GM23338 (cell line): Measurements from ENCODE around the gene SLC12A6. TPM values are rescaled to one million over a fixed set of nuclear protein-coding genes. Genes with fewer than 3 reads are reported as not detected.

Source experiments
- ATAC-seq: fragments of 200-7000 bp; cut with Tn5 transposase; 3 replicates; pipeline ENCODE4 v1.9.1; 2020
- DNase-seq: peaks from one replicate; pipeline ENCODE4 v3.0.0-alpha.2; 2015; ENCODE audit warnings: low spot score
- H2AFZ ChIP-seq: fragments of 200-600 bp; sonication (generic); 2 replicates; pipeline ENCODE4 v1.8.0; 2016; ENCODE audit warnings: antibody characterized with exemption, mild to moderate bottlenecking, moderate library complexity
- H3F3A ChIP-seq: fragments of 200-600 bp; sonication (generic); replicated peaks from 2 replicates; pipeline ENCODE4 v1.8.0; 2017; ENCODE audit warnings: antibody characterized with exemption, mixed run types, low read depth
- H3K27ac ChIP-seq: fragments of 200-600 bp; sonication (generic); 2 replicates; pipeline ENCODE4 v1.6.1; 2016; ENCODE audit warnings: low read depth
- H3K27me3 ChIP-seq: fragments of 200-600 bp; sonication (generic); 2 replicates; pipeline ENCODE4 v1.8.0; 2016; ENCODE audit warnings: mild to moderate bottlenecking, mixed run types, moderate library complexity; ENCODE audit not compliant: insufficient read depth
- H3K36me3 ChIP-seq: fragments of 200-600 bp; sonication (generic); 2 replicates; pipeline ENCODE4 v1.8.0; 2016; ENCODE audit warnings: mild to moderate bottlenecking; ENCODE audit not compliant: insufficient read depth
- H3K4me1 ChIP-seq: fragments of 200-600 bp; sonication (generic); 2 replicates; pipeline ENCODE4 v1.8.0; 2016; ENCODE audit warnings: mild to moderate bottlenecking, moderate library complexity; ENCODE audit not compliant: insufficient read depth
- H3K4me2 ChIP-seq: fragments of 200-600 bp; sonication (generic); 2 replicates; pipeline ENCODE4 v1.7.1; 2017; ENCODE audit warnings: mixed run types
- H3K4me3 ChIP-seq: fragments of 200-600 bp; sonication (generic); 2 replicates; pipeline ENCODE4 v1.6.1; 2016; ENCODE audit warnings: mixed run types
- H3K79me2 ChIP-seq: fragments of 200-600 bp; sonication (generic); replicated peaks from 2 replicates; pipeline ENCODE4 v1.8.0; 2017; ENCODE audit warnings: mild to moderate bottlenecking; ENCODE audit not compliant: insufficient read depth
- H3K9me2 ChIP-seq: fragments of 200-600 bp; sonication (generic); 2 replicates; pipeline ENCODE4 v1.8.0; 2017; ENCODE audit not compliant: insufficient read depth
- H4K20me1 ChIP-seq: fragments of 200-600 bp; sonication (generic); replicated peaks from 2 replicates; pipeline ENCODE4 v1.8.0; 2017; ENCODE audit warnings: mild to moderate bottlenecking; ENCODE audit not compliant: insufficient read depth
- H3K27ac Mint-ChIP-seq: 2 replicates; pipeline ENCODE4 v1.8.0; 2020; ENCODE audit warnings: inconsistent platforms, mild to moderate bottlenecking, moderate library complexity, mixed read lengths
- H3K27me3 Mint-ChIP-seq: 3 replicates; pipeline ENCODE4 v1.8.0; 2022; ENCODE audit warnings: low read depth, mild to moderate bottlenecking, moderate library complexity, mixed read lengths, inconsistent platforms; ENCODE audit not compliant: insufficient read depth, poor library complexity
- H3K36me3 Mint-ChIP-seq: 3 replicates; pipeline ENCODE4 v1.8.0; 2021; ENCODE audit warnings: low read depth, mild to moderate bottlenecking, inconsistent platforms, moderate library complexity, mixed read lengths
- H3K4me1 Mint-ChIP-seq: 3 replicates; pipeline ENCODE4 v1.8.0; 2020; ENCODE audit warnings: mild to moderate bottlenecking, inconsistent platforms, mixed read lengths
- H3K4me3 Mint-ChIP-seq: 3 replicates; pipeline ENCODE4 v1.8.0; 2021; ENCODE audit warnings: moderate library complexity, mild to moderate bottlenecking, inconsistent platforms, mixed read lengths
- H3K9me3 Mint-ChIP-seq: 3 replicates; pipeline ENCODE4 v1.8.0; 2020; ENCODE audit warnings: moderate library complexity, mild to moderate bottlenecking, inconsistent platforms, mixed read lengths
- CTCF ChIP-seq, 2 experiments: fragments of 200-600 bp in 1 of 2; sonication (generic) in 1 of 2; conservative IDR thresholded peaks; 2 replicates each; pipeline versions ENCODE4 v1.5.1 to v1.6.1; 2016 to 2017; ENCODE audit warnings: antibody characterized with exemption in 2 of 2, low read depth in 2 of 2, mild to moderate bottlenecking in 2 of 2, moderate library complexity in 1 of 2
- ETS1 ChIP-seq: IDR thresholded peaks from 2 replicates; pipeline ENCODE4 v1.6.1; 2016; ENCODE audit warnings: antibody characterized with exemption
- EZH2 ChIP-seq: fragments of 200-600 bp; sonication (generic); IDR thresholded peaks from one replicate; pipeline ENCODE4 v1.8.0; 2017; ENCODE audit warnings: antibody characterized with exemption, mild to moderate bottlenecking, low read depth; ENCODE audit not compliant: unreplicated experiment
- EZH2phosphoT487 ChIP-seq: fragments of 200-600 bp; sonication (generic); IDR thresholded peaks from one replicate; pipeline ENCODE4 v1.8.1; 2018; ENCODE audit warnings: antibody characterized with exemption; ENCODE audit not compliant: unreplicated experiment
- JUNB ChIP-seq: IDR thresholded peaks from one replicate; pipeline ENCODE4 v1.6.1; 2016; ENCODE audit warnings: antibody characterized with exemption; ENCODE audit not compliant: unreplicated experiment
- NANOG ChIP-seq: IDR thresholded peaks from 2 replicates; pipeline ENCODE4 v1.6.1; 2016; ENCODE audit warnings: antibody characterized with exemption, borderline replicate concordance
- POLR2AphosphoS5 ChIP-seq: IDR thresholded peaks from 2 replicates; pipeline ENCODE4 v1.6.1; 2016; ENCODE audit warnings: antibody characterized with exemption, low read depth
- REST ChIP-seq: IDR thresholded peaks from one replicate; pipeline ENCODE4 v1.6.1; 2018; ENCODE audit warnings: antibody characterized with exemption; ENCODE audit not compliant: unreplicated experiment
- STAT1 ChIP-seq: IDR thresholded peaks from one replicate; pipeline ENCODE4 v1.6.1; 2016; ENCODE audit warnings: antibody characterized with exemption; ENCODE audit not compliant: unreplicated experiment
- ZNF114 ChIP-seq: fragments of 250-450 bp; sonication (Bioruptor Pico); IDR thresholded peaks from 2 replicates; pipeline ENCODE4 v1.5.0; 2020; ENCODE audit warnings: mild to moderate bottlenecking, moderate library complexity
- ZNF331 ChIP-seq: fragments of 250-450 bp; sonication (Bioruptor Pico); IDR thresholded peaks from 2 replicates; pipeline ENCODE4 v1.5.0; 2020; ENCODE audit warnings: low read depth, mild to moderate bottlenecking, moderate library complexity
- ZNF462 ChIP-seq: fragments of 250-450 bp; sonication (Bioruptor Pico); IDR thresholded peaks from 2 replicates; pipeline ENCODE4 v1.5.0; 2020; ENCODE audit warnings: mild to moderate bottlenecking, moderate library complexity
- polyA plus RNA-seq: library from polyadenylated mRNA; unstranded; fragments of >200 nt; fragmentation: Nextera tagmentation; extraction: Ambion mirVana; gene quantifications from 2 replicates; pipeline ENCODE4 v1.2.1, GENCODE V29; 2016
- total RNA-seq: library from RNA; depleted of rRNA; stranded (reverse); fragments of >200 nt; shearing (Covaris generic); gene quantifications from 2 replicates; pipeline ENCODE4 v1.2.3, GENCODE V29; 2014

Gene SLC12A6
- total and polyA plus RNA-seq, 2 experiments from 2014 or later, result 2.4 to 14.1 TPM

- TF ChIP-seq ZNF114 (CRISPR knock-in tag) (no peak), EZH2phosphoT487 (no peak), REST (no peak), CTCF (conservative IDR thresholded peaks at IDR 0.05; ENCODE audit: low read depth in 2 of 2) (no peak), JUNB (no peak)
These were observed 17.7 kb upstream of the SLC12A6 start (continued) for GRCh38 chr15:34355241-34355640.

- Mint-ChIP-seq H3K36me3 (peaks cover 44% of the 10 kb centered on the region), H3K4me3 (no peak overlapping the region), H3K27me3 (peaks cover 4% of the 10 kb centered on the region), H3K27ac (no peak overlapping the region), H3K9me3 (no peaks in the 10 kb centered on the region; the same call in 2 of the 3 replicates), H3K4me1 (peaks cover 13% of the 10 kb centered on the region)
- Histone ChIP-seq H3K79me2 (no peaks in the 10 kb centered on the region), H3K9me2 (no peaks in the 10 kb centered on the region), H3F3A (no peaks in the 10 kb centered on the region), H3K27me3 (no peaks in the 10 kb centered on the region), H4K20me1 (no peaks in the 10 kb centered on the region), H3K4me1 (0 out of 2 replicates have a peak, but pooled peaks cover 4% of the 10 kb centered on the region), H3K4me3 (no peak overlapping the region), H3K27ac (no peak overlapping the region), H2AFZ (no peak overlapping the region), H3K4me2 (no peak overlapping the region), H3K36me3 (peaks cover 3% of the 10 kb centered on the region; the same call in 1 of the 2 replicates)
- DNase-seq (no peak), ATAC-seq (no peak)
- no peak for TF ChIP-seq EZH2
- TF ChIP-seq NANOG, result no peak
- no peak for TF ChIP-seq ZNF462 (CRISPR knock-in tag)
- TF ChIP-seq ZNF114 (CRISPR knock-in tag), result no peak
- no peak for TF ChIP-seq ZNF331 (CRISPR knock-in tag)
- TF ChIP-seq ETS1, result no peak
- no peak for TF ChIP-seq POLR2AphosphoS5
- no peak for TF ChIP-seq STAT1
- no peak for TF ChIP-seq JUNB
These were observed 16.7 kb upstream of the SLC12A6 start for GRCh38 chr15:34354286-34354685.
